HPDE6-E6E7 (cell line): ENCODE measurements around the gene METRNL.

Experiments
- DNase-seq: peaks from one replicate; pipeline ENCODE4 v3.0.0; 2011; ENCODE audit warnings: missing footprints; ENCODE audit errors: extremely low spot score

The METRNL gene

GRCh38 chr17:83091257-83092141 lies 12.1 kb downstream of the METRNL start:
- DNase-seq: peak; percentile 43

- DNase-seq: no peak
Observed at GRCh38 chr17:83092186-83092585, 12.8 kb downstream of the METRNL start.

GRCh38 chr17:83092931-83093330 lies 13.5 kb downstream of the METRNL start:
- DNase-seq: no peak

GRCh38 chr17:83093506-83093905 lies 14.1 kb downstream of the METRNL start:
- no peak for DNase-seq

GRCh38 chr17:83094291-83094690 lies 14.9 kb downstream of the METRNL start:
- no peak for DNase-seq

- DNase-seq: no peak
Observed at GRCh38 chr17:83095016-83095415, 15.6 kb downstream of the METRNL start.

- peak; percentile 73 for DNase-seq
Observed at GRCh38 chr17:83096401-83097224, 17.2 kb downstream of the METRNL start.

GRCh38 chr17:83097831-83098230 lies 18.4 kb downstream of the METRNL start:
- DNase-seq: no peak

GRCh38 chr17:83098241-83099085 lies 19.1 kb downstream of the METRNL start:
- no peak for DNase-seq

GRCh38 chr17:83099086-83099555 lies 19.7 kb downstream of the METRNL start:
- no peak for DNase-seq

GRCh38 chr17:83099570-83100181 lies 20.3 kb downstream of the METRNL start:
- DNase-seq: no peak

GRCh38 chr17:83100220-83100852 lies 20.9 kb downstream of the METRNL start:
- no peak for DNase-seq

GRCh38 chr17:83100853-83101391 lies 21.5 kb downstream of the METRNL start:
- no peak for DNase-seq

GRCh38 chr17:83101805-83102480 lies 22.5 kb downstream of the METRNL start:
- DNase-seq: no peak

- DNase-seq: no peak
Observed at GRCh38 chr17:83103200-83103942, 24.0 kb downstream of the METRNL start.

GRCh38 chr17:83103943-83104311 lies 24.5 kb downstream of the METRNL start:
- DNase-seq: no peak

GRCh38 chr17:83104577-83105505 lies 25.4 kb downstream of the METRNL start:
- no peak for DNase-seq

GRCh38 chr17:83105512-83105911 lies 26.1 kb downstream of the METRNL start:
- DNase-seq: no peak
